Measurements from ENCODE around the gene RFTN1.

Gene RFTN1

GRCh38 chr3:16468002-16468335, 45.5 kb downstream of the RFTN1 start:
- no peak for DNase-seq (ENCODE audit: low read depth, low spot score)

DNA sequence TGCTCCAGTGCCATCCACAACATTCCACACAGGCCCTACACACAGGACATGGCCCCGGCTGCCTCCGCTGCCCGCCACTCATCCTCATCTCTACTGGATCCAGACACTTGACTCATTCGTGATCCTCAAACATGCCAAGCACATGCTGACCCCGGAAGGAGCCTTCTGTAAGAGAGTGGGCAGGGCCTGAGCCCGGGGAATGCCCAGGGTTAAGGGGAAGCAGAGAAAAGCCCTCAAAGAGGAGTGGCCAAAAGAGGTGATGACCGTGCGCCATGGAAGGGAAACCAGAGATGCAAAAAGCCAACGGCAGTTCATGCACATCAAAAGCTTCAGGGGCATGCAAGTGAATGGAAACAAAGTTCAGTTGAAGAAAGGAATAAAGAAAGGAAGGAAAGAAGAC, 46.1 kb downstream of the RFTN1 start:
- DNase-seq (ENCODE audit: low read depth, low spot score), result no peak

DNA sequence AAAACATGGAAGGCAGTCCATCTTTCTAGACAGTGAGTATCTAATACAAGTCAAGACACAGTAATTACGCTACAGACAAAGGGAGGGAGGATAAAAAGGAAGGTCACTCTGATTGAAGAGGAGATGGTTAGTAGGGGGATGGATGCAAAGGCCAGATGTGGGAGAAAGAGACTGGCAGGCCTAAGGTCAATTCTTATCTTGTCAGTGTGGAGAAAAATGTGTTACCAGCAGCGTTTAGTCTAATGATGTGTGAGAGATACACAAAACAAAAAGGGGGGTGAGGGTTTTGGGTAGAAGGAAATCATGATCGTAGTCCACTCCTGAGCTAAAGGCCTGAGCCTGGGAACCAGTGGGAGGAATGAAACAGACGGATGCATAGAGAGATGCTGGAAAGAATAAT, 46.7 kb downstream of the RFTN1 start:
- DNase-seq (ENCODE audit: low read depth, low spot score), result no peak

DNA sequence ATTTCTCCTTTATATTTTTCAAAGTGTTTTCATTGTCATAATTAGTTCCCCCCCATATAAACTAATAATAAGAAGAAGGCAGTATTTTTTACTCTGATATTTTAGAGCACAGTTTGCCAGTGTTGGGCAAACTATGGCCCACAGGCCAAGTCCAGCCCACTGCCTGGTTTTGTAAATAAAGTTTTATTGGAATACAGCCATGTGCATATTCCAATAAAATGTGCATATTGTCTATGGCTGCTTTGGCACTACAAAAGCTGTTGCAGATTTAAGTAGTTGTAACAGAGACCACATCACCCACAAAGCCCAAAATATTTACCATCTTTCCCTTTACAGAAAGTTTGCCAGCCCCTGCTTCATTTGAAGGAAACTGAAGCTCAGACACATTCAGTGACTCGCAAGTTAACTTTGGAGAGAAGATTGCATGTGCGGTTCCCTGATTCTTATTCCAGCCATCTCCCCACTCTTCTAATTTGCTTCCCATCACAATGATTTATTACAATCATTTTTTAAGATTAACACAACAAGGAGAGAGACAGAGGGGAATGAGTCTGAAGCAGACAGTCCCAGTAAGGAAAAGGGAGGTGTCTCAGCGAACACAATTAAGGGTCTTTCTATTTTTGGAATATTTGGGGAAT, 48.9 kb downstream of the RFTN1 start:
- no peak for DNase-seq (ENCODE audit: low read depth, low spot score)

GRCh38 chr3:16463914-16464313, 49.6 kb downstream of the RFTN1 start:
- no peak for DNase-seq (ENCODE audit: low read depth, low spot score)

DNA sequence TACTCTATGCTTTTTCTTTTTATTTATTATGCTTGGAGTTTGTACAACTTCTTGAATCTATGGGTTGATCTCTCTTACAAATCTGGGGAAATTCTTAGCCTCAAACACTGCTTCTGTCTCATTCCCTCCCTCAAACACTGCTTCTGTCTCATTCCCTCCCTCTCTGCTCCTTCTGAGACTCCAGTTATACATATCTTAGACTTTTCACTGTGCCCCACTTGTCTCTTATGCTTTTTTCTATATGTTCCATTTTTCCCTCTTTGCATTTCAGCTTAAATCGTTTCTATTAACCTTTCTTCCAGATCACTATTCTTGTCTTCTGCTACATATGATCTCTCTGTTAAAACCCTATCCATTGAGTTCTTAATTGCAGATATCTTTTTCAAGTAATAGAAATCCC, 50.4 kb downstream of the RFTN1 start:
- DNase-seq (ENCODE audit: low read depth, low spot score), result no peak

DNA sequence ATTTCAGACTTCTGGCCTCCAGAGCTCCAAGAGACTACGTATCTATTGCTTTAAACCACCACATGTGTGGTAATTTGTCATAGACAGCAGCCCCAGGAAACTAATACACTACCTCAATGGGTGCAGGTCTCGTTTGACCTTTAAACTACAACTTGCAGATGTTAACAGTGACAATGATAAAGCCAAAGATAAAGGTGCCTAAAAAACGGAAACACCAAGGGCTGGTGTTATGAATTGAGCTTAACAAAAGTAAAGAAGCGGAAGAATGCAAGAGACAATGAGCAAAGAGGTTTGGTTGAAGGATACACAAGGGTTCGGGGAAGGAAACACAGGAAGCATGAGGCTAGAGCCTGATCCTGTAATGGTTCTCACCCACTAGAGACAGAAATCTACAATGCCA, 50.8 kb downstream of the RFTN1 start:
- no peak for DNase-seq (ENCODE audit: low read depth, low spot score)

GRCh38 chr3:16461463-16462245, 51.8 kb downstream of the RFTN1 start:
- no peak for DNase-seq (ENCODE audit: low read depth, low spot score)

DNA sequence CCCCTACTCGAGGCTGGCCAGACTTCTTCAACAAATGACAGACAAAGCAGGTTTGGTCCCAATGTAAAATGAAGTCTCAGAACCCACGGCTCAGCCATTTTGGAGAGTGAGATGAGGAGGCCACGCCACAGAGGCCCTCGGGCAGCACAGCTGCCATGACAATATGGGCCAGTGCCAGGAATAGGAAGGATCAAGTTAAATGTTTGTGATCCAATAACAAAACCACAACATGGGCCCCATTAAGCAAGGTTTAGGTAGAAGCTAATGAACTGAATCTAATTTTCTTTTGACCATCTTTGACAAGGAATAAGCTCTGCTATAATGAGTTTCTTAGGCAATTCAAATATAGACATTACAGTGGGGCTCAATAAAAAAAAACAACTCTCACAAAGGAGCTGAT, 52.6 kb downstream of the RFTN1 start:
- DNase-seq (ENCODE audit: low read depth, low spot score), result no peak

DNA sequence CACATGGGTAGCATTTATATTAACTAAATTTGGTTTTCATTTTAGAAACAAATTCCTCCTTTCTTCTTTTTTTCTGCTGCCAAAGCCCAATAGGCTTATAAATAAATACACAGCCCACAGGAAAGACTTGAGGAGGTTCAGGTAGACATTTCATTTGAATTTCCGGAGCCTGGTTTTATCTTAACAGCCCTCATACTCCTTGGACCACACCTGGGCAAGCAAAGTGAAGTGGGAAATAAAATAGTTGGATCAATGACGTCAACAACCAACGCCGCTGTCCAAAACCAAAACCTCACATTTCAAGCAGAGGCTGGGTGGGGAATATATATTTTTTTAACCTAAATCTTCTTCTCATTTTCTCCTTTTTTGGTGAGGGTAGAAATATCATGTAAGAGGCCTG, 53.2 kb downstream of the RFTN1 start:
- no peak for DNase-seq (ENCODE audit: low read depth, low spot score)

GRCh38 chr3:16456784-16457415, 56.6 kb downstream of the RFTN1 start:
- no peak for DNase-seq (ENCODE audit: low read depth, low spot score)

- DNase-seq (ENCODE audit: low read depth, low spot score), result no peak
Observed at GRCh38 chr3:16455966-16456365, 57.5 kb downstream of the RFTN1 start.

GRCh38 chr3:16455001-16455400, 58.5 kb downstream of the RFTN1 start:
- no peak for DNase-seq (ENCODE audit: low read depth, low spot score)

DNA sequence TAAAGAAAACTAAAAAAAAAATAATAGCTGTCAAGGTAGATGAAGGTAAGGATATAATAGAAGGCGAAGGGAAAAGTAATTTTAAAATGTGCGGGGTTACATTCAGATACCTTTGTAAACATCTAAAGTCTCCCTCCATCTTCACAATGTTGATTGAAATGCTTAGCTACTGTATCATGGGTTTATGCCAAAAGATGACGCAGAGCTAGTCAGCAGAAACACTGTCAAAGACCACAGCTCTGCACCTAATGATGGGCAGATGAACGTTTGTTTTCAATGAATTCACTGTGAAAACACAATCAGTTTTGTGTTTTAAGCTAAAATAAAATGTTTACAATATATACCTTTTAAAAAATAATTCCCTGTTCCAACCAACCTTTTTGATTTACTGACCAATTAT, 61.2 kb downstream of the RFTN1 start:
- no peak for DNase-seq (ENCODE audit: low read depth, low spot score)

GRCh38 chr3:16449369-16449768, 64.1 kb downstream of the RFTN1 start:
- DNase-seq (ENCODE audit: low read depth, low spot score), result no peak

DNA sequence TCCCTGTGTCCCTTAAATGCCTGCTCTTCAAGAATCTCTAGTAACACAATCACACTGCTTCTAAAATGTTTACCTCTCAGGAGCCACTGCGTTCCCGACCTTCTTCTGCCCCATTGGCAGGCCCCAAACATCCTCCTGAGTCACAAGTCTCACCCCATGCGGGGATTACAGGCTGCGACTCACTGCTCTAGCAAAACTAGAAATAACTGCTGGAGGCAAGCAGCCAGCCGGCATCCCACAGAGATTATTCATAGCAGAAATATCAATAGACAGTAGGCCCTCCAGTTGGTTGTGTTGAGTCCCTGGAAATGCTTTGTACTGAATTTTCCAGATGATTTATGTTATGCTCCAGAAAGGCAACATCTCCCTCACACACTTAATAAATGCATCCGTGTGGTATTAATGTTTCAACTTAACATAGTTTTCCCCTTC, 64.8 kb downstream of the RFTN1 start:
- no peak for DNase-seq (ENCODE audit: low read depth, low spot score)

DNA sequence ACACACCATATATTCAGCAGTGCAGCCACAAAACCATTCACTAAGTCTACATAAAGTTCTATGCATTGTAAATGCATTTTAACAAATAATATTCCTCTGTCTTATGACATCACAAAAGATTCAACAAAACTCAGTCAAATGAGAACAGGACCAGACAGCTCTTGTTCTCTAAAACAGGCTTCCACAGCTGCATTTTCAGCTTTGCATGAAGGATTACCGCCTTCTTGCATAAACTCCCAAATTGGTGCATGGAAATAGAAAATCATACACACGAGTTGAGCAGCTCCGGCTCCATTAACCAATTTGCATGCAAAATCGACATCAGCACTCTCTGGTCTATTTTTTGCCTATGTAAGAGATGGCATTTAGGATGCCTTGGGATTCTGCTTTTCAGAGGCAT, 66.4 kb downstream of the RFTN1 start:
- no peak for DNase-seq (ENCODE audit: low read depth, low spot score)

DNA sequence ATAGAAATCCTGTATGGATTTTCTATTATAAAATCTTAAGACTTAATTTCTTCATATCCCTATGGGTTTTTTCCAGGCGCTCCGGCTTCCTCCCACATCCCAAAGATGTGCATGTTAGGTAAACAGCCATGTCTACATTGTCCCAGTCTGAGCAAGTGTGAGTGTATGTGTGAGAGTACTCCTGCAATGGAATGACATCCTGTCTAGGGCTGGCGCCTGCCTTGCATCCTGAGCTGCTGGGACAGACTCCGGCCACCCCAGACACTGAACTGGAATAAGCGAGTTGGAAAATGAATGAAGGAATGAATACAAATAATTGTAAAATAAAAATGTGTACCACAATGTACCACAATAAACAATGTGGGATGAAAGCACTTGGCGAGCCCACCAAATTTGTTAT, 69.2 kb downstream of the RFTN1 start:
- DNase-seq (ENCODE audit: low read depth, low spot score), result no peak

GRCh38 chr3:16442730-16443129, 70.8 kb downstream of the RFTN1 start:
- DNase-seq (ENCODE audit: low read depth, low spot score), result no peak

DNA sequence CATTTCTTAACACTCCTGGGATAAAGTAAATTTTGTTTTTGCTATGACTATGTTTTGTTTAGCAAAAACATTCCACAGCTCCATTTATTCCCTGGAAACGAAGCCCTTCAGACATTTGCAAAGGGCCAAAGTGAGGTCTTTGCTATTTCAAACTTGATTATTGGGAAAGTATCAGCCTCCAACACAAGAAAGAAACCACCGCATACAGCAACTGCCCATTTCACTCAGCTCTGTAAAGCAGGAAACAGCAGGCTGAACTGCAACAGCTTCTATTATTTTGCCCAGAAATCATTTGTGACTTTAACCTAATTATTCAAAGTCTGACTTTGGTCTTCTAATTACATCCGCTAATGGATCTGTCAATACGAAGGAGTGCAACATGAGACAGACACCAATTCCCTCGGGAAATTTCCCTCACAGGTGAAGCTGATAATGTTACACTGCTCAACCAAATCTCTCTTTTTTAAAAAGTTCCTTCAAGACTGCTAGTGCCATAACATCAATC, 72.1 kb downstream of the RFTN1 start:
- DNase-seq (ENCODE audit: low read depth, low spot score), result no peak

GRCh38 chr3:16439848-16440708, 73.4 kb downstream of the RFTN1 start:
- DNase-seq (ENCODE audit: low read depth, low spot score), result no peak

All from activated CD4-positive, CD25-positive, alpha-beta regulatory T cell treated with anti-CD3 and anti-CD28 coated beads, Interleukin-2, amount 50 U/mL, for 16 hours (primary cell).